ENCODE data around the gene EIF2D. TPM values are rescaled to one million over a fixed set of nuclear protein-coding genes. Genes with fewer than 3 reads are reported as not detected.

Gene EIF2D
- total and polyA plus RNA-seq, 2 of the 13 experiments (the other 11 are each of a cell fraction or from before 2014, with no cell fraction given) = 45.1 to 64.9 TPM

- TF ChIP-seq ZNF577 (CRISPR knock-in tag; IDR thresholded peaks at IDR 0.05; ENCODE audit: borderline replicate concordance, low read depth) (no peak), ZBTB42 (CRISPR knock-in tag; IDR thresholded peaks at IDR 0.05) (no peak), ZNF605 (CRISPR knock-in tag; IDR thresholded peaks at IDR 0.05) (0 out of 2 replicates have a peak, but pooled peaks have one; percentile 4), FOXP4 (CRISPR knock-in tag; IDR thresholded peaks at IDR 0.05) (no peak), ZNF543 (CRISPR knock-in tag; IDR thresholded peaks at IDR 0.05) (no peak), ELF1 (CRISPR knock-in tag; IDR thresholded peaks at IDR 0.05) (no peak), RERE (CRISPR knock-in tag; IDR thresholded peaks at IDR 0.05; ENCODE audit: low read depth) (no peak)
- TF ChIP-seq, protein P1, sequence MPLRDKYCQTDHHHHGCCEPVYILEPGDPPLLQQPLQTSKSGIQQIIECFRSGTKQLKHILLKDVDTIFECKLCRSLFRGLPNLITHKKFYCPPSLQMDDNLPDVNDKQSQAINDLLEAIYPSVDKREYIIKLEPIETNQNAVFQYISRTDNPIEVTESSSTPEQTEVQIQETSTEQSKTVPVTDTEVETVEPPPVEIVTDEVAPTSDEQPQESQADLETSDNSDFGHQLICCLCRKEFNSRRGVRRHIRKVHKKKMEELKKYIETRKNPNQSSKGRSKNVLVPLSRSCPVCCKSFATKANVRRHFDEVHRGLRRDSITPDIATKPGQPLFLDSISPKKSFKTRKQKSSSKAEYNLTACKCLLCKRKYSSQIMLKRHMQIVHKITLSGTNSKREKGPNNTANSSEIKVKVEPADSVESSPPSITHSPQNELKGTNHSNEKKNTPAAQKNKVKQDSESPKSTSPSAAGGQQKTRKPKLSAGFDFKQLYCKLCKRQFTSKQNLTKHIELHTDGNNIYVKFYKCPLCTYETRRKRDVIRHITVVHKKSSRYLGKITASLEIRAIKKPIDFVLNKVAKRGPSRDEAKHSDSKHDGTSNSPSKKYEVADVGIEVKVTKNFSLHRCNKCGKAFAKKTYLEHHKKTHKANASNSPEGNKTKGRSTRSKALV (CRISPR knock-in tag; IDR thresholded peaks at IDR 0.05) = no peak; the same call in 1 of the 2 replicates
- TF ChIP-seq, protein P2, sequence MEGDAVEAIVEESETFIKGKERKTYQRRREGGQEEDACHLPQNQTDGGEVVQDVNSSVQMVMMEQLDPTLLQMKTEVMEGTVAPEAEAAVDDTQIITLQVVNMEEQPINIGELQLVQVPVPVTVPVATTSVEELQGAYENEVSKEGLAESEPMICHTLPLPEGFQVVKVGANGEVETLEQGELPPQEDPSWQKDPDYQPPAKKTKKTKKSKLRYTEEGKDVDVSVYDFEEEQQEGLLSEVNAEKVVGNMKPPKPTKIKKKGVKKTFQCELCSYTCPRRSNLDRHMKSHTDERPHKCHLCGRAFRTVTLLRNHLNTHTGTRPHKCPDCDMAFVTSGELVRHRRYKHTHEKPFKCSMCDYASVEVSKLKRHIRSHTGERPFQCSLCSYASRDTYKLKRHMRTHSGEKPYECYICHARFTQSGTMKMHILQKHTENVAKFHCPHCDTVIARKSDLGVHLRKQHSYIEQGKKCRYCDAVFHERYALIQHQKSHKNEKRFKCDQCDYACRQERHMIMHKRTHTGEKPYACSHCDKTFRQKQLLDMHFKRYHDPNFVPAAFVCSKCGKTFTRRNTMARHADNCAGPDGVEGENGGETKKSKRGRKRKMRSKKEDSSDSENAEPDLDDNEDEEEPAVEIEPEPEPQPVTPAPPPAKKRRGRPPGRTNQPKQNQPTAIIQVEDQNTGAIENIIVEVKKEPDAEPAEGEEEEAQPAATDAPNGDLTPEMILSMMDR (CRISPR knock-in tag; IDR thresholded peaks at IDR 0.05) = peak; percentile 83
- TF ChIP-seq, protein P3, sequence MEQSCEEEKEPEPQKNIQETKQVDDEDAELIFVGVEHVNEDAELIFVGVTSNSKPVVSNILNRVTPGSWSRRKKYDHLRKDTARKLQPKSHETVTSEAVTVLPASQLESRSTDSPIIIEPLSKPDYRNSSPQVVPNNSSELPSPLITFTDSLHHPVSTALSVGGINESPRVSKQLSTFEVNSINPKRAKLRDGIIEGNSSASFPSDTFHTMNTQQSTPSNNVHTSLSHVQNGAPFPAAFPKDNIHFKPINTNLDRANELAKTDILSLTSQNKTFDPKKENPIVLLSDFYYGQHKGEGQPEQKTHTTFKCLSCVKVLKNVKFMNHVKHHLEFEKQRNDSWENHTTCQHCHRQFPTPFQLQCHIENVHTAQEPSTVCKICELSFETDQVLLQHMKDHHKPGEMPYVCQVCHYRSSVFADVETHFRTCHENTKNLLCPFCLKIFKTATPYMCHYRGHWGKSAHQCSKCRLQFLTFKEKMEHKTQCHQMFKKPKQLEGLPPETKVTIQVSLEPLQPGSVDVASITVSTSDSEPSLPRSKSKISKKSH (CRISPR knock-in tag; IDR thresholded peaks at IDR 0.05; ENCODE audit: borderline replicate concordance) = no peak
Observed at GRCh38 chr1:206634365-206635079, 22.3 kb upstream of the EIF2D start (continued).
